Fibroblast of lung (primary cell): ENCODE results near the gene NTRK2.

ENCODE experiments used
- CTCF ChIP-seq, 2 donors: IDR thresholded peaks in 1 of 2; conservative IDR thresholded peaks in 1 of 2; 1 replicate in 1 of 2; 2 replicates in 1 of 2; pipeline ENCODE4 v1.5.1; 2011 to 2012; ENCODE audit warnings: low read length in 2 of 2, control low read depth in 1 of 2, inconsistent platforms in 1 of 2, low read depth in 1 of 2, mild to moderate bottlenecking in 1 of 2
- EZH2 ChIP-seq: IDR thresholded peaks from 2 replicates; pipeline ENCODE4 v1.5.1; 2012; ENCODE audit warnings: low read length, control low read depth, mild to moderate bottlenecking; ENCODE audit errors: missing control alignments

- TF ChIP-seq CTCF (conservative IDR thresholded peaks at IDR 0.05 in 1 of 2, IDR thresholded peaks at IDR 0.05 in 1 of 2; ENCODE audit: low read depth in 1 of 2, low read length in 2 of 2) = no peak
- TF ChIP-seq EZH2 = no peak
These were observed 26.9 kb upstream of the NTRK2 start for GRCh38 chr9:84642553-84643141.
